ENCODE measurements around the gene STK32C.

The STK32C gene

GRCh38 chr10:132346806-132347205 is 39.1 kb upstream of the STK32C start:
- DNase-seq (ENCODE audit: insufficient read length, low spot score) (no peak), FAIRE-seq (no peak)
- TF ChIP-seq CTCF (IDR thresholded peaks at IDR 0.05; ENCODE audit: insufficient read depth, missing control alignments): no peak

GRCh38 chr10:132345345-132345744 is 37.6 kb upstream of the STK32C start:
- DNase-seq (ENCODE audit: insufficient read length, low spot score) (no peak), FAIRE-seq (no peak)
- no peak for TF ChIP-seq CTCF (IDR thresholded peaks at IDR 0.05; ENCODE audit: insufficient read depth, missing control alignments)

GRCh38 chr10:132344386-132344785 is 36.6 kb upstream of the STK32C start:
- TF ChIP-seq CTCF (IDR thresholded peaks at IDR 0.05; ENCODE audit: insufficient read depth, missing control alignments): no peak
- no peak for FAIRE-seq

GRCh38 chr10:132342553-132342952 is 34.8 kb upstream of the STK32C start:
- no peak for TF ChIP-seq CTCF (IDR thresholded peaks at IDR 0.05; ENCODE audit: insufficient read depth, missing control alignments)
- DNase-seq (ENCODE audit: insufficient read length, low spot score): no peak
- FAIRE-seq: no peak

More at GRCh38 chr10:132344386-132344785, 36.6 kb upstream of the STK32C start:
- no peak for DNase-seq (ENCODE audit: insufficient read length, low spot score)

- FAIRE-seq: no peak
- DNase-seq (ENCODE audit: insufficient read length, low spot score): no peak
- no peak for TF ChIP-seq CTCF (IDR thresholded peaks at IDR 0.05; ENCODE audit: insufficient read depth, missing control alignments)
Observed at GRCh38 chr10:132341781-132342180, 34.0 kb upstream of the STK32C start.

DNA sequence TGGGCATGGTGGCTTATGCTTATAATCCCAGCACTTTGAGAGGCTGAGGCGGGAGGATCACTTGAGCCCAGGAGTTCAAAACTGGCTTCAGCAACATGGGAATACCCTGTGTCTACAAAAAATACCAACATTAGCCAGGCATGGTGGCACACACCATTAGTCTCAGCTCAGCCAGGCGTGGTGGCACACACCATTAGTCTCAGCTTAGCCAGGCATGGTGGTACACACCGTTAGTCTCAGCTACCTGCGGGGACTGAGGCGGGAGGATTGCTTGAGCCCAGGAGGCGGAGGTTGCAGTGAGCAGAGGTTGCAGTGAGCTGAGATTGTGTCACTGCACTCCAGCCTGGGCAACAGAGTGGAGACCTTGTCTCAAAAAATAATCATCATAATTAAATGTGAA is 33.3 kb upstream of the STK32C start:
- DNase-seq (ENCODE audit: insufficient read length, low spot score): no peak
- TF ChIP-seq CTCF (IDR thresholded peaks at IDR 0.05; ENCODE audit: insufficient read depth, missing control alignments): no peak
- no peak for FAIRE-seq

GRCh38 chr10:132339276-132339675 is 31.5 kb upstream of the STK32C start:
- DNase-seq (ENCODE audit: insufficient read length, low spot score) (no peak), FAIRE-seq (no peak)
- TF ChIP-seq CTCF (IDR thresholded peaks at IDR 0.05; ENCODE audit: insufficient read depth, missing control alignments): no peak
